GM19397 (cell line): ENCODE results near the gene RASSF8.

Experiments used
- ATAC-seq: cut with Tn5 transposase; IDR thresholded peaks from one replicate; pipeline ENCODE4 v1.9.1; 2021; ENCODE audit warnings: mild to moderate bottlenecking, moderate library complexity; ENCODE audit not compliant: unreplicated experiment

RASSF8 gene

GRCh38 chr12:26122681-26123481 is 164.4 kb downstream of the RASSF8 start:
- peak; percentile 24 for ATAC-seq

GRCh38 chr12:26123482-26123980 is 165.0 kb downstream of the RASSF8 start:
- ATAC-seq, result no peak

- ATAC-seq, result no peak
These were observed 166.2 kb downstream of the RASSF8 start, which contains the start of gene BHLHE41 for GRCh38 chr12:26124446-26125399. Gene BHLHE41 (minus strand): TSS chr12:26125037. CDS start chr12:26124779, 258 bp downstream.

GRCh38 chr12:26125400-26126339 is 167.2 kb downstream of the RASSF8 start:
- ATAC-seq, result peak; percentile 27

GRCh38 chr12:26126340-26127284 is 168.1 kb downstream of the RASSF8 start:
- ATAC-seq, result peak; percentile 42

- no peak for ATAC-seq
These were observed 168.9 kb downstream of the RASSF8 start for GRCh38 chr12:26127404-26127803.

GRCh38 chr12:26128168-26128567 is 169.7 kb downstream of the RASSF8 start:
- no peak for ATAC-seq
